ENCODE results near the gene SHROOM2.

The SHROOM2 gene

GRCh38 chrX:9952300-9952699, 166.1 kb downstream of the SHROOM2 start:
- no peak for TF ChIP-seq EP300 (IDR thresholded peaks at IDR 0.05; ENCODE audit: borderline replicate concordance)
- TF ChIP-seq YY1 (IDR thresholded peaks at IDR 0.05; ENCODE audit: low read depth): no peak
- no peak for TF ChIP-seq ZBTB7A (IDR thresholded peaks at IDR 0.05; ENCODE audit: low read depth)
- TF ChIP-seq FOXM1 (IDR thresholded peaks at IDR 0.05; ENCODE audit: borderline replicate concordance, low read depth): no peak
- TF ChIP-seq TAF1 (IDR thresholded peaks at IDR 0.05; ENCODE audit: low read depth): no peak
- no peak for TF ChIP-seq REST (IDR thresholded peaks at IDR 0.05; ENCODE audit: low read depth)
- TF ChIP-seq MAX (IDR thresholded peaks at IDR 0.05): no peak
- TF ChIP-seq CEBPB (IDR thresholded peaks at IDR 0.05): no peak
- no peak for TF ChIP-seq TCF12 (IDR thresholded peaks at IDR 0.05; ENCODE audit: low read depth)

- TF ChIP-seq TEAD4 (IDR thresholded peaks at IDR 0.05): no peak
- no peak for TF ChIP-seq EGR1 (IDR thresholded peaks at IDR 0.05)
- no peak for TF ChIP-seq TCF12 (IDR thresholded peaks at IDR 0.05; ENCODE audit: low read depth)
- no peak for TF ChIP-seq ZBTB7A (IDR thresholded peaks at IDR 0.05; ENCODE audit: low read depth)
- no peak for TF ChIP-seq EP300 (IDR thresholded peaks at IDR 0.05; ENCODE audit: borderline replicate concordance)
- no peak for TF ChIP-seq REST (IDR thresholded peaks at IDR 0.05; ENCODE audit: low read depth)
- no peak for TF ChIP-seq TAF1 (IDR thresholded peaks at IDR 0.05; ENCODE audit: low read depth)
- no peak for TF ChIP-seq CREB1 (IDR thresholded peaks at IDR 0.05; ENCODE audit: low read depth)
- no peak for TF ChIP-seq NFIC (IDR thresholded peaks at IDR 0.05)
- no peak for TF ChIP-seq YY1 (IDR thresholded peaks at IDR 0.05; ENCODE audit: low read depth)
- no peak for TF ChIP-seq USF1 (IDR thresholded peaks at IDR 0.05)
- no peak for TF ChIP-seq RAD21 (IDR thresholded peaks at IDR 0.05; ENCODE audit: low read depth)
- TF ChIP-seq MAX (IDR thresholded peaks at IDR 0.05): no peak
- TF ChIP-seq FOXM1 (IDR thresholded peaks at IDR 0.05; ENCODE audit: borderline replicate concordance, low read depth): no peak
- TF ChIP-seq CEBPB (IDR thresholded peaks at IDR 0.05): no peak
Observed at GRCh38 chrX:9953396-9953795, 167.2 kb downstream of the SHROOM2 start.

- TF ChIP-seq CREB1 (IDR thresholded peaks at IDR 0.05; ENCODE audit: low read depth) (no peak), ZBTB7A (IDR thresholded peaks at IDR 0.05; ENCODE audit: low read depth) (no peak), FOXM1 (IDR thresholded peaks at IDR 0.05; ENCODE audit: borderline replicate concordance, low read depth) (no peak), TAF1 (IDR thresholded peaks at IDR 0.05; ENCODE audit: low read depth) (no peak)
Observed at GRCh38 chrX:9955506-9955905, 169.3 kb downstream of the SHROOM2 start.

GRCh38 chrX:9957743-9958142, 171.5 kb downstream of the SHROOM2 start:
- TF ChIP-seq YY1 (IDR thresholded peaks at IDR 0.05; ENCODE audit: low read depth) (no peak), USF1 (IDR thresholded peaks at IDR 0.05) (no peak), REST (IDR thresholded peaks at IDR 0.05; ENCODE audit: low read depth) (no peak), FOXM1 (IDR thresholded peaks at IDR 0.05; ENCODE audit: borderline replicate concordance, low read depth) (no peak), TEAD4 (IDR thresholded peaks at IDR 0.05) (no peak), ZBTB7A (IDR thresholded peaks at IDR 0.05; ENCODE audit: low read depth) (no peak), TCF12 (IDR thresholded peaks at IDR 0.05; ENCODE audit: low read depth) (no peak), TAF1 (IDR thresholded peaks at IDR 0.05; ENCODE audit: low read depth) (no peak), RAD21 (IDR thresholded peaks at IDR 0.05; ENCODE audit: low read depth) (no peak), EGR1 (IDR thresholded peaks at IDR 0.05) (no peak), CREB1 (IDR thresholded peaks at IDR 0.05; ENCODE audit: low read depth) (no peak), MAX (IDR thresholded peaks at IDR 0.05) (no peak), NFIC (IDR thresholded peaks at IDR 0.05) (no peak), CEBPB (IDR thresholded peaks at IDR 0.05) (no peak)
